ENCODE data around the gene PAX5.

Gene PAX5

DNA sequence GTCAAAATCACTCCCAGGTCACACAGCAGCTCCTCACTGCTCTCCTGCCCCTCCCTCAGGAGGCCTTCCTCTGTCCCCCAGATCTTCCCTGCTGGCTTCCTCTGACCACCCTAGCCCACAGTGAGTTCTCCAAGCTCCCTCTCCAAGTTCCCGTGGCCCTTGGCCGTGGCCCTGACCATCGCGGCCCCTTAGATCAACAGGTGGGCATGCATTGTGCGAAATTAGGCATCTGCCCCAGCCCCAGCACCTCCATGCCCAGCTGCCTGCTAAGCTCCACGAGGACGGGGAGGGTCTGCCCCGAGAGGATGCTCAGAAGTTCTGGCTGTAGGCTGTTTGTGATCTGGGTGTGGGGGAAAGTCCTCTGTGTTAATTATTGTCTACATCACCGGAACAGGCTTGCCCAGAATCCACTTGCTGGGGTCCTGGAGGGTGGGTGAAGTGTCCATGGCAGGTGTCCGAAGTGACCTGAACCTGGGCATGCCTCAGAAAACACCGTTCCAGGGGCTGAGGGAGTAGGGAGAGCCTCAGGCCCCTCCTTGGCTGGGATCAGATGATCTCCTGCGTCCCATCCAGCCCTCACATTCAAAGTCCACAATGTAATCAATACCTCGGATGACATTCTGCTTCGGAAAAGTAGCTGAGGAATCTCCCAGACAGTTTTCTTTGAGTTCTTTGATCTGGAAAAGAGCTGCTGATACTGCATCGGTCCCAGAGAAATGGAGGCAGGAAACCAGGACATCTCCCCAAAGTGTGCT lies 194.8 kb downstream of the PAX5 start:
- DNase-seq (ENCODE audit: low read depth in 2 of 2, low spot score in 1 of 2), result no peak

DNA sequence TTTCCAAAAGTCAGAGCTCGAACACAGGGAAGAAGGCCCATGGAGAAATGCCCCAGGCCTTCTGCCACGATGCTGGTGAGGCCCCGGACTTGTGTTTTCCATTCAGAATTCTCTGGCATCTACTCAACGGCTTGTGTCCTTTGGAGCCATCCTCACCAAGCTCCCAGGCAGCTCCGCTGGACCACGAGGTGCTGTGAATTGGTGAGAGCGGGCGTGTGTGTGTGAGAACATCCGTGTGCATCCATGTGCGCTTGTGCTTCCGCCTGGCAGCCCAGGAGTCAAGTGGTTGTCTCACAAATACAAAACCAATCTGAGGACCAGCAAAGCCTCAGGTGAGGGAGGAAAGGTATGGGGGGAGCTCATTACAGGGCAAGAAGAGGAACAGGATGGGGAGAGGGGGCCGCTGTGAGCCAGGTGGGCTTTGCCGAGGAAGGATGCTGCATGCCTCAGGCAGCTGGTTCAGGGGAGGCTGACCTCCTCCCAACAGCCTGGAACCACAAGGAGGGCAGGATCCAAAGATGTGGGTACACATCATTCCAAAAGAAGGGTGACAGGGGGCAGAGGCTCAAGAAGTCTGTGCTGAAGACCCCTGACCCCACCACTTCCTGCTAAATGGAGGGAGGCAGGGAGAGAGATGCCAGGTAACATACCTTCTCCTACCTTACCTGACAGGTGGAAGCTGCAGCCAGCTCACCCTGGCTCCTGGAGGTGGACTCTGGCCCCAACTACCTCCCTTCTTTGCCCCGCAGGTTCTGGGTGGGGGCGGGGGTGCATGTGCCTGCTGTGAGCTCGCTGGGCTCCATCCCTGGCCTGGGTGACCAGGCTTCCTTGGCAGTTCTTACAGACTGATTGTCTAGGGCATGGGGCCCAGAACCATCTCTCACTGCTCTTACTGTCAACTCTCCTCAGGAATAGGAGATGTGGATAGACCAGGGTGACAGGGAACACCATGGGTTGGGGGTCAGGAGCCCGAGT lies 196.3 kb downstream of the PAX5 start:
- DNase-seq (ENCODE audit: low read depth in 2 of 2, low spot score in 1 of 2), result no peak

- no peak for DNase-seq (ENCODE audit: low read depth in 2 of 2, low spot score in 1 of 2)
Measured at GRCh38 chr9:36836486-36836885, 197.6 kb downstream of the PAX5 start.

DNA sequence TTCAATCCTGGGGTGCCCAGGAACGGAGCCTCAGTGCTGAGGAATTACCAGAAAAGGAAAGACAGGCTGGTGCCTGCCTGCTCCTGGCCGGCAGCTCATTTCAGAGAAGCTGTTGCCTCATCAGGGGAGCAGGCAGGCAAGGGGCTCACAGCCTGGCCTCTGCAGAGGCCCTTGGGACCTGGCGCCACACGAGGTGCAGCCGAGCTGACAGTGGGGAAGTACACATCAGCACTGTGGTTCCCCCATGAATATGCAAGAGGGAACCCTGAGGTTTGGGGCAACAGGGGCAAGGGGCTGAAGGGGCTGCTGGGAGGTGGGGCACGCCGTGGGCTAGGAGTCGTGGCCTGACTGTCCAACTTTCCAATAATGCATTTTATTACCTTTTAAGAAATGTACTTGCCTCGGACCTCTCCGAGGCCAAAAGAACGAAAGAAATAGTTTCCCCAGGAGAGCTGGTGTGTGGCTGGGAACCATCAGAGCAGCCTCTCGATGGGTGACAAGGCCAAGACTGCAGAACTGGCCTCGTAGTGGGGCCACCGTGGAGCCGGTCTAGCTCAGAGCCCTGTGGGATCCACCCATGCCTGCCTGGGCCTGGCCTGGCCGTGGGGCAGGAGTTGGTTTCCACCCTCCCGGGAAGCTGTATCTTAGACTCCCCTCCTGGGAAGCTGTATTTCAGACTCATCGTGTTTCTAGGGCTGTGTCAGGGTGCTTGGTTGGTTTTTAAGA lies 198.6 kb downstream of the PAX5 start:
- DNase-seq (ENCODE audit: low read depth in 2 of 2, low spot score in 1 of 2), result no peak

DNA sequence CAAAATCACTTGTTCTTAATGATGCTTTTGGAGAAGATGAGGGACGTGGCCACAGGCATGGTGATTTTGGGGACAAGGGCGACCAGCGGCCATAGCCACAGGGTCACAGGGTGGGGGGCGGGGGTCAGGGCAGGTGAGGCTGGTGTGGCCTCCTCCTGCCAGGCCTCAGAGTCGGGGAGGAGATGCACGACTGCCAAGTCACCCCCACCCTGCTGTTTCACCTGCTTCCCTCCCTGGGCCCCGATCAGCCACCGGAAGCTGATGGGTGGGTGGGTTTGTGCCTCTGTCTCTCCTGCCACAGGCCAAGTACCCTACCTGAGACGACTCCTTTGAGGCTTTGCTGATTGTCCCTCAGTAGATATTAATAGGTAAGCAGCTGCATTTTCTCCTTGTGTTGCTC lies 199.3 kb downstream of the PAX5 start:
- DNase-seq (ENCODE audit: low read depth in 2 of 2, low spot score in 1 of 2), result no peak

GRCh38 chr9:36833954-36834353 lies 200.1 kb downstream of the PAX5 start:
- DNase-seq (ENCODE audit: low read depth in 2 of 2, low spot score in 1 of 2), result no peak

DNA sequence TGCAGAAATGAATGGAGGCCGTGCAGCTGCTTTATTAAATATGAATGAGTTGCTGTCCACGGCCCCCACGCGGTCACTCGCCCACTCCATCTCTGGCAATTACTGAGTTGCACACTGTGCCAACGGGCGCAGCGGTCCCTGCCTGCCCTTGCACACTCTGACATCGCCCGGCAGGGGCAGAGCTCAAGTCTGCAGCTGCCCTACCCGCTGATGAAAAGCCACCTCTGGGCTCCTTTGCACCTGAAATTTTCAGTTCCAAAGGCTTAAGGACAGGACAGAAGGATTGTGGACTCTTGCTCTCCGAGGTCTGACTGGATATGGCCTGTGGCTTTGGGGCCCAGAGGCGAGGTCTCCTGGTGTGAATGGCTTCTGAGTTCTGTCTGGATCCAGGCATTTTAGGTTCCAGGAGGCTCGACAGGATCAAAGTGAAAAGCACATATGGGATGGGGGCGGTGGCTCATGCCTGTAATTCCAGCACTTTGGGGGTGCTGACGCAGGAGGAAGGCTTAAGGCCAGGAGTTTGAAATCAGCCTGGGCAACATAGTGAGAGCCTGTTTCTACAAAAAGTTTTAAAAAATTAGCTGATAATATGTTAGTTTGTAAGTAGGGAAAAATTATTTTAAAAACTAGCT lies 201.8 kb downstream of the PAX5 start:
- DNase-seq (ENCODE audit: low read depth in 2 of 2, low spot score in 1 of 2), result no peak

- no peak for DNase-seq (ENCODE audit: low read depth in 2 of 2, low spot score in 1 of 2)
Measured at GRCh38 chr9:36831381-36832161, 202.5 kb downstream of the PAX5 start.

GRCh38 chr9:36828611-36829013 lies 205.5 kb downstream of the PAX5 start:
- DNase-seq (ENCODE audit: low read depth in 2 of 2, low spot score in 1 of 2), result no peak

DNA sequence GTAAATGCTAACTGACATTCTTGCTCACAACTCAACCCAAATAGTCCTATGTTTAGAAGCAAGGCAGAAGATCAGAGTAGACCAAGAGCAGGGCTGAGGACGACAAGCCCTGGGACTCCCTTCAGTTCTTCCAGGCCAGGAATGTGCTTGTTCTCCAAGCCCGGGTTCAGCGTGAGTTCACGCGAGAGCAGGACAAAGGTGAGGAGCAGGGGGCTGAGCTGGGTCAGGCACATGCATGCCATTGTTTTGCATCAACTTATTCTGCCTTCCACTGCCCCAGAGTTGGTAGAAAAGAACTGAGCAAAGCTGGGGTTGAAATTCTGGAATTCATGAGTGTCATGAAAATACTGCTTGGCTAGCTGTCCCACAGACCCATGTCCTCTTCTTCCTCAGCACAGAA lies 206.5 kb downstream of the PAX5 start:
- no peak for DNase-seq (ENCODE audit: low read depth in 2 of 2, low spot score in 1 of 2)

GRCh38 chr9:36826581-36826980 lies 207.5 kb downstream of the PAX5 start:
- no peak for DNase-seq (ENCODE audit: low read depth in 2 of 2, low spot score in 1 of 2)

GRCh38 chr9:36825179-36825578 lies 208.9 kb downstream of the PAX5 start:
- DNase-seq (ENCODE audit: low read depth in 2 of 2, low spot score in 1 of 2), result no peak

DNA sequence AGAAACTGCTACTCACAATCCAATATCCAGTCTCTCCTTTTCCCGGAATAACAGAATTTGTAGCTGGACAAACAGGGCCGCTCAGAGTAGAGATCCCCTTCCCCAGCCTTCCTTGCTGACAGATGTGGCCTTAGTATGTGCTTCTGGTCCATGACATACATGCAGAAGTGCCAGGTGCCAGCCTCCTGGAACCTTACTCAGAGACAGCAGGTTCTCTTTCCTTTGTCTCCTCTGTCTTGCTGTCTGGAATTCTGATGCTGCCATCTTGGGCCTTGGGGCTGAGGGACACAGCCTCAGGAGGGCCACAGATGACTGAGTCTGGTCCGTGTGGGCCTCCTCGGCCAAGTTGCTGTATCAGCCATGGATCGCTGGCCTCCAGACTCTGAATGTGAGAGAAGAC lies 210.1 kb downstream of the PAX5 start:
- DNase-seq (ENCODE audit: low read depth in 2 of 2, low spot score in 1 of 2), result no peak

DNA sequence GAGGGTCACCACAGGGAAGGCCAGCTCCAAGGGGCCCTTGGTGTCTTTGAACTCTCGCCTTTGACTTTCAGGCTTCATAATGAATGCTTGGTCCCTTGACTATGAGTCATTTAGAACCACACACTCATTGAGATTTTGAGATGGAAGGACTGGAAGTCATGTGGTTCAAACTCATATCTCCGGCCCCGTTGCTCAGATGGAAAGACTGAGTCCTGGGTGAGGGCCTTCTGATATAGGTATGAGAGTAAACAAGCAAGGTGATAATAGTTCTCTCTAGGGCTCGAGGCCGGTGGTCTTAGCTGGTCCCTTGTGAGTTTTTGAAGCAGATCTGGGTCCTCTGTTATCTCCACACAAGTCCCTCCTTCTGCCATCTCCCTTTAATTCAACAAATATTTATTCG lies 210.6 kb downstream of the PAX5 start:
- no peak for DNase-seq (ENCODE audit: low read depth in 2 of 2, low spot score in 1 of 2)

- no peak for DNase-seq (ENCODE audit: low read depth in 2 of 2, low spot score in 1 of 2)
Measured at GRCh38 chr9:36822201-36822600, 211.9 kb downstream of the PAX5 start.

GRCh38 chr9:36820392-36820861 lies 213.6 kb downstream of the PAX5 start:
- no peak for DNase-seq (ENCODE audit: low read depth in 2 of 2, low spot score in 1 of 2)

GRCh38 chr9:36818965-36819870 lies 214.8 kb downstream of the PAX5 start:
- no peak for DNase-seq (ENCODE audit: low read depth in 2 of 2, low spot score in 1 of 2)

GRCh38 chr9:36818242-36818938 lies 215.7 kb downstream of the PAX5 start:
- DNase-seq (ENCODE audit: low read depth in 2 of 2, low spot score in 1 of 2), result no peak

Data from stimulated activated CD8-positive, alpha-beta memory T cell treated with anti-CD3 and anti-CD28 coated beads, Interleukin-4, amount 100 ng/mL, for 1 hour (primary cell).